ENCODE measurements around the gene PLXNA2. TPM values are rescaled to one million over a fixed set of nuclear protein-coding genes. Genes with fewer than 3 reads are reported as not detected.

Gene PLXNA2
- total RNA-seq, 2 experiments from 2014 or later: 0.23 TPM; not detected in 1

- DNase-seq (ENCODE audit: low spot score): no peak
- CTCF ChIA-PET (ENCODE audit: unreplicated experiment): no interaction called here
- Histone ChIP-seq H3K36me3 (ENCODE audit: insufficient read depth, low read length) (no peaks in the 10 kb centered on the region), H2AFZ (ENCODE audit: low read length) (no peak overlapping the region), H3K4me3 (ENCODE audit: low read depth, low read length, poor library complexity, severe bottlenecking) (no peak overlapping the region), H3K9me3 (ENCODE audit: low read length) (no peaks in the 10 kb centered on the region), H3K4me2 (ENCODE audit: low read length) (no peak overlapping the region), H3K4me1 (ENCODE audit: insufficient read depth, low read length, poor library complexity, severe bottlenecking) (no peaks in the 10 kb centered on the region), H3K9me2 (ENCODE audit: insufficient read depth, low read length) (no peaks in the 10 kb centered on the region), H3K79me2 (ENCODE audit: insufficient read depth, low read depth, low read length) (no peaks in the 10 kb centered on the region), H4K20me1 (ENCODE audit: insufficient read depth, low read length) (no peaks in the 10 kb centered on the region), H3K27ac (ENCODE audit: low read depth, low read length, poor library complexity, severe bottlenecking) (no peak overlapping the region)
- intact Hi-C loops (cut with micrococcal nuclease; ENCODE audit: unreplicated experiment): no loop called here
- BruUV-seq (replicated peaks): no TSS peak
- POLR2A ChIA-PET: interaction anchor here (0.6 to 1.3 kb wide), 2 partner anchors 18 to 439 kb away, joined by 3 read pairs; partner anchors contain the start of gene PLXNA2
- TF ChIP-seq CTCF (conservative IDR thresholded peaks at IDR 0.05; ENCODE audit: low read length): no peak
- TF ChIP-seq EZH2phosphoT487 (IDR thresholded peaks at IDR 0.05; ENCODE audit: borderline replicate concordance, low read depth, low read length): no peak
These were observed 17.9 kb downstream of the PLXNA2 start for GRCh38 chr1:208225954-208226937.

GRCh38 chr1:208224192-208224713, 19.9 kb downstream of the PLXNA2 start:
- Histone ChIP-seq H4K20me1 (ENCODE audit: insufficient read depth, low read length) (no peaks in the 10 kb centered on the region), H2AFZ (ENCODE audit: low read length) (no peak overlapping the region), H3K27ac (ENCODE audit: low read depth, low read length, poor library complexity, severe bottlenecking) (no peak overlapping the region), H3K9me3 (ENCODE audit: low read length) (no peaks in the 10 kb centered on the region), H3K9me2 (ENCODE audit: insufficient read depth, low read length) (no peaks in the 10 kb centered on the region), H3K79me2 (ENCODE audit: insufficient read depth, low read depth, low read length) (no peaks in the 10 kb centered on the region), H3K36me3 (ENCODE audit: insufficient read depth, low read length) (no peaks in the 10 kb centered on the region), H3K4me2 (ENCODE audit: low read length) (no peak overlapping the region), H3K4me3 (ENCODE audit: low read depth, low read length, poor library complexity, severe bottlenecking) (no peak overlapping the region), H3K4me1 (ENCODE audit: insufficient read depth, low read length, poor library complexity, severe bottlenecking) (no peaks in the 10 kb centered on the region)
- TF ChIP-seq CTCF (conservative IDR thresholded peaks at IDR 0.05; ENCODE audit: low read length) (no peak), EZH2phosphoT487 (IDR thresholded peaks at IDR 0.05; ENCODE audit: borderline replicate concordance, low read depth, low read length) (no peak)
- CTCF ChIA-PET (ENCODE audit: unreplicated experiment): no interaction called here
- DNase-seq (ENCODE audit: low spot score): no peak
- intact Hi-C loops (cut with micrococcal nuclease; ENCODE audit: unreplicated experiment): no loop called here
- BruUV-seq (replicated peaks): no TSS peak
- POLR2A ChIA-PET: interaction anchor here (0.7 kb wide), 1 partner anchor 74 kb away, joined by 3 read pairs; no protein-coding TSS in a partner anchor

Data from OCI-LY7 (cell line).